K562 (cell line): ENCODE data around the gene ADK. TPM values are rescaled to one million over a fixed set of nuclear protein-coding genes. Genes with fewer than 3 reads are reported as not detected.

Source experiments
- BMI1 ChIP-seq: fragments of 150-350 bp; IDR thresholded peaks from 2 replicates; pipeline ENCODE4 v1.6.1; 2014; ENCODE audit warnings: low read length
- C11orf30 ChIP-seq: fragments of 450-650 bp; IDR thresholded peaks from 2 replicates; pipeline ENCODE4 v1.6.1; 2016; ENCODE audit warnings: low read depth, mild to moderate bottlenecking
- CHCHD3 ChIP-seq: fragments of 250-450 bp; sonication (Bioruptor Pico); IDR thresholded peaks from 2 replicates; pipeline ENCODE4 v2.1.2; 2022; ENCODE audit warnings: mild to moderate bottlenecking
- JUND ChIP-seq, 2 experiments: IDR thresholded peaks; 2 replicates in 1 of 2; 3 replicates in 1 of 2; pipeline ENCODE4 v1.6.1; 2011; ENCODE audit warnings: borderline replicate concordance in 2 of 2, low read depth in 2 of 2, low read length in 2 of 2, improper control_type of control experiment in 1 of 2, missing biosample characterization in 1 of 2, missing genetic modification characterization in 1 of 2, missing genetic modification reagents in 1 of 2
- KAT7 ChIP-seq: sonication (generic); formaldehyde crosslinking; IDR thresholded peaks from 2 replicates; pipeline ENCODE4 v1.8.0; 2022; ENCODE audit warnings: missing genetic modification reagents, mild to moderate bottlenecking, borderline replicate concordance
- MCM7 ChIP-seq, 2 experiments: fragments of 450-650 bp; IDR thresholded peaks; 2 replicates each; pipeline ENCODE4 v1.6.1; 2016 to 2018
- MEF2D ChIP-seq: conservative IDR thresholded peaks from 2 replicates; pipeline ENCODE4 v1.6.1; 2016; ENCODE audit warnings: low read depth, missing genetic modification characterization, missing compliant biosample characterization
- NCOA4 ChIP-seq: fragments of 450-650 bp; IDR thresholded peaks from 2 replicates; pipeline ENCODE4 v1.6.1; 2018; ENCODE audit warnings: mild to moderate bottlenecking; ENCODE audit not compliant: partially characterized antibody
- PPARD ChIP-seq: fragments of 250-450 bp; sonication (Bioruptor Pico); IDR thresholded peaks from 2 replicates; pipeline ENCODE4 v1.8.0; 2022; ENCODE audit warnings: inconsistent platforms, mild to moderate bottlenecking, moderate library complexity
- RFX1 ChIP-seq: fragments of 450-650 bp; IDR thresholded peaks from 2 replicates; pipeline ENCODE4 v1.6.1; 2016; ENCODE audit warnings: mild to moderate bottlenecking, moderate library complexity
- SMAD4 ChIP-seq: fragments of 250-450 bp; sonication (Bioruptor Pico); conservative IDR thresholded peaks from 2 replicates; pipeline ENCODE4 v1.8.0; 2021; ENCODE audit warnings: inconsistent platforms, mild to moderate bottlenecking, moderate library complexity
- SRSF1 ChIP-seq: fragments of 200-400 bp; formaldehyde crosslinking; IDR thresholded peaks from 2 replicates; pipeline ENCODE4 v1.6.1; 2017; ENCODE audit warnings: mild to moderate bottlenecking, low read depth, low read length, moderate library complexity
- SRSF7 ChIP-seq: fragments of 200-400 bp; formaldehyde crosslinking; optimal IDR thresholded peaks from 2 replicates; pipeline ENCODE3; 2017; ENCODE audit warnings: mild to moderate bottlenecking, low read depth, low read length
- SUPT5H ChIP-seq: fragments of 450-650 bp; IDR thresholded peaks from 2 replicates; pipeline ENCODE4 v1.6.1; 2016
- TARDBP ChIP-seq: fragments of 450-650 bp; IDR thresholded peaks from 2 replicates; pipeline ENCODE4 v1.6.1; 2016
- TOE1 ChIP-seq, 2 experiments: fragments of 450-650 bp in 1 of 2; sonication (generic) in 1 of 2; formaldehyde crosslinking in 1 of 2; IDR thresholded peaks; 2 replicates each; pipeline versions ENCODE4 v1.7.1 to v1.8.0; 2016 to 2022; ENCODE audit warnings: borderline replicate concordance in 2 of 2, mild to moderate bottlenecking in 2 of 2, antibody characterized with exemption in 1 of 2, inconsistent platforms in 1 of 2, low read depth in 1 of 2, missing genetic modification reagents in 1 of 2, moderate library complexity in 1 of 2
- ZBED1 ChIP-seq: IDR thresholded peaks from 2 replicates; pipeline ENCODE4 v1.6.1; 2014
- ZFP1 ChIP-seq: fragments of 450-650 bp; formaldehyde crosslinking; IDR thresholded peaks from 2 replicates; pipeline ENCODE4 v1.4.0; 2020; ENCODE audit warnings: mild to moderate bottlenecking, mixed read lengths
- ZNF232 ChIP-seq: sonication (generic); formaldehyde crosslinking; IDR thresholded peaks from 2 replicates; pipeline ENCODE4 v1.8.0; 2022; ENCODE audit warnings: mild to moderate bottlenecking, missing genetic modification reagents
- ZNF3 ChIP-seq: fragments of 250-450 bp; sonication (Bioruptor Pico); IDR thresholded peaks from 2 replicates; pipeline ENCODE4 v1.5.0; 2021; ENCODE audit warnings: mild to moderate bottlenecking, moderate library complexity
- ZNF408 ChIP-seq: fragments of 250-450 bp; sonication (Bioruptor Pico); IDR thresholded peaks from 2 replicates; pipeline ENCODE4 v1.4.0; 2020; ENCODE audit warnings: low read depth, mild to moderate bottlenecking, moderate library complexity
- ZNF695 ChIP-seq: fragments of 450-650 bp; formaldehyde crosslinking; IDR thresholded peaks from 2 replicates; pipeline ENCODE4 v1.4.0; 2020; ENCODE audit warnings: mild to moderate bottlenecking, moderate library complexity
- ZZZ3 ChIP-seq: fragments of 450-650 bp; IDR thresholded peaks from 2 replicates; pipeline ENCODE4 v1.6.1; 2016; ENCODE audit warnings: antibody characterized with exemption, mild to moderate bottlenecking, moderate library complexity
- polyA plus RNA-seq, 8 experiments: library from polyadenylated mRNA; depleted of rRNA in 4 of 8; stranded (reverse) in 5 of 8; unstranded in 3 of 8; fragments of >200 nt; fragmentation: Nextera tagmentation in 2 of 8; fragmentation: Illumina TruSeq in 1 of 8; extraction: Ambion mirVana in 2 of 8; extraction: Trizol in 1 of 8; gene quantifications; 2 replicates each; pipeline versions ENCODE4 v1.2.1 to v1.2.3, GENCODE V29; 2011 to 2014; ENCODE audit warnings: inconsistent platforms in 1 of 8, missing spikeins in 1 of 8
- total RNA-seq, 7 experiments: library from RNA; depleted of rRNA in 6 of 7; stranded (reverse); fragments of >200 nt in 6 of 7; fragmentation: Illumina TruSeq in 2 of 7; extraction: Trizol in 2 of 7; gene quantifications; 2 replicates each; pipeline versions ENCODE4 v1.2.1 to v1.2.3, GENCODE V29; 2011 to 2021; ENCODE audit warnings: low replicate concordance in 1 of 7
- TF ChIP-seq, protein P1 (sequence below), 3 experiments: fragments of 200-800 bp in 1 of 3; fragments of 250-450 bp in 1 of 3; fragments of 450-650 bp in 1 of 3; sonication (Bioruptor Pico) in 1 of 3; sonication (Bioruptor generic) in 1 of 3; formaldehyde crosslinking in 1 of 3; IDR thresholded peaks; 2 replicates each; pipeline versions ENCODE4 v1.6.1 to v1.8.0; 2016 to 2022; ENCODE audit warnings: mild to moderate bottlenecking in 2 of 3, missing genetic modification characterization in 2 of 3, missing compliant biosample characterization in 1 of 3, moderate library complexity in 1 of 3
- TF ChIP-seq, protein P2 (sequence below): fragments of 200-800 bp; sonication (Bioruptor generic); IDR thresholded peaks from 2 replicates; pipeline ENCODE4 v1.6.1; 2017; ENCODE audit warnings: missing genetic modification characterization, missing compliant biosample characterization

ADK gene
- total and polyA plus RNA-seq, 9 of the 15 experiments (the other 6 are each of a cell fraction or from before 2014, with no cell fraction given): 54.2 to 97.8 (median 73.6) TPM

DNA sequence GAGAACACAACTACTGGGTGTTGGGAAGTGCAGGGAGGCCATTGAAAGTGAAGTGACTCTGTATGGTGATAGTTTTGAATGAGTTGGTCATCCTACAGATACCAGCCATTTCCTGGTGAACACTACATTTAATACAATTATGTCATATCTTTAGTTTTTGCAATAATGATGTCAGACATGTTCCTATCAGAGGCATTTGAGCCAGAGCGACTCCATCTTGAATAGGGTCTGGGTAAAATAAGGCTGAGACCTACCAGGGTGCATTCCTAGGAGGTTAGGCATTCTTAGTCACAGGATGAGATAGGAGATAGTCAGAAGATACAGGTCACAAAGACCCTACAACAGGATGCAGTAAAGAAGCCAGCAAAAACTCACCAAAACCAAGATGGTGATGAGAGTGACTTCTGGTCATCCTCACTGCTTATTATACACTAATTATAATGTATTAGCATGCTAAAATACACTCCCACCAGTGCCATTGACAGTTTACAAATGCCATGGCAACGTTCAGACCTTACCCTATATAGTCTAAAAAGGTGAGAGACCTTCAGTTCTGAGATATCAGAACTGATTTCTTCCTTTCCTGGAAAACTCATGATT lies 28.2 kb downstream of the ADK start (continued):
- TF ChIP-seq ZNF232: no peak
- TF ChIP-seq TARDBP: no peak
- TF ChIP-seq PPARD (CRISPR knock-in tag): 0 out of 2 replicates have a peak, but pooled peaks have one; percentile 52
- TF ChIP-seq SRSF1: no peak
- TF ChIP-seq NCOA4: no peak
- 0 out of 2 replicates have a peak, but pooled peaks have one; percentile 38 for TF ChIP-seq CHCHD3 (CRISPR knock-in tag)
- TF ChIP-seq SRSF7: no peak
- TF ChIP-seq, protein P1, sequence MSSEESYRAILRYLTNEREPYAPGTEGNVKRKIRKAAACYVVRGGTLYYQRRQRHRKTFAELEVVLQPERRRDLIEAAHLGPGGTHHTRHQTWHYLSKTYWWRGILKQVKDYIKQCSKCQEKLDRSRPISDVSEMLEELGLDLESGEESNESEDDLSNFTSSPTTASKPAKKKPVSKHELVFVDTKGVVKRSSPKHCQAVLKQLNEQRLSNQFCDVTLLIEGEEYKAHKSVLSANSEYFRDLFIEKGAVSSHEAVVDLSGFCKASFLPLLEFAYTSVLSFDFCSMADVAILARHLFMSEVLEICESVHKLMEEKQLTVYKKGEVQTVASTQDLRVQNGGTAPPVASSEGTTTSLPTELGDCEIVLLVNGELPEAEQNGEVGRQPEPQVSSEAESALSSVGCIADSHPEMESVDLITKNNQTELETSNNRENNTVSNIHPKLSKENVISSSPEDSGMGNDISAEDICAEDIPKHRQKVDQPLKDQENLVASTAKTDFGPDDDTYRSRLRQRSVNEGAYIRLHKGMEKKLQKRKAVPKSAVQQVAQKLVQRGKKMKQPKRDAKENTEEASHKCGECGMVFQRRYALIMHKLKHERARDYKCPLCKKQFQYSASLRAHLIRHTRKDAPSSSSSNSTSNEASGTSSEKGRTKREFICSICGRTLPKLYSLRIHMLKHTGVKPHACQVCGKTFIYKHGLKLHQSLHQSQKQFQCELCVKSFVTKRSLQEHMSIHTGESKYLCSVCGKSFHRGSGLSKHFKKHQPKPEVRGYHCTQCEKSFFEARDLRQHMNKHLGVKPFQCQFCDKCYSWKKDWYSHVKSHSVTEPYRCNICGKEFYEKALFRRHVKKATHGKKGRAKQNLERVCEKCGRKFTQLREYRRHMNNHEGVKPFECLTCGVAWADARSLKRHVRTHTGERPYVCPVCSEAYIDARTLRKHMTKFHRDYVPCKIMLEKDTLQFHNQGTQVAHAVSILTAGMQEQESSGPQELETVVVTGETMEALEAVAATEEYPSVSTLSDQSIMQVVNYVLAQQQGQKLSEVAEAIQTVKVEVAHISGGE (CRISPR knock-in tag; IDR thresholded peaks at IDR 0.05): peak in 1 of 3 experiments; percentile 75; a peak in 2 of 6 replicates
- no peak for TF ChIP-seq SUPT5H
- TF ChIP-seq ZZZ3: no peak
- no peak for TF ChIP-seq TOE1 (IDR thresholded peaks at IDR 0.05; ENCODE audit: borderline replicate concordance)
- TF ChIP-seq TOE1 (CRISPR knock-in tag; IDR thresholded peaks at IDR 0.05; ENCODE audit: borderline replicate concordance, low read depth): no peak
- no peak for TF ChIP-seq ZNF3 (CRISPR knock-in tag)
- TF ChIP-seq ZFP1 (CRISPR knock-in tag): peak; percentile 56; the same call in 1 of the 2 replicates
- TF ChIP-seq BMI1: no peak
- TF ChIP-seq SMAD4 (CRISPR knock-in tag): peak; percentile 97
- peak; percentile 80; the same call in 1 of the 2 replicates for TF ChIP-seq ZNF695 (CRISPR knock-in tag)
- peak; percentile 63 for TF ChIP-seq RFX1
- TF ChIP-seq ZBED1: no peak
- TF ChIP-seq JUND (IDR thresholded peaks at IDR 0.05; ENCODE audit: borderline replicate concordance, low read depth, low read length): no peak
- peak; percentile 78 for TF ChIP-seq JUND (tag; IDR thresholded peaks at IDR 0.05; ENCODE audit: borderline replicate concordance, low read depth, low read length)
- TF ChIP-seq, protein P2, sequence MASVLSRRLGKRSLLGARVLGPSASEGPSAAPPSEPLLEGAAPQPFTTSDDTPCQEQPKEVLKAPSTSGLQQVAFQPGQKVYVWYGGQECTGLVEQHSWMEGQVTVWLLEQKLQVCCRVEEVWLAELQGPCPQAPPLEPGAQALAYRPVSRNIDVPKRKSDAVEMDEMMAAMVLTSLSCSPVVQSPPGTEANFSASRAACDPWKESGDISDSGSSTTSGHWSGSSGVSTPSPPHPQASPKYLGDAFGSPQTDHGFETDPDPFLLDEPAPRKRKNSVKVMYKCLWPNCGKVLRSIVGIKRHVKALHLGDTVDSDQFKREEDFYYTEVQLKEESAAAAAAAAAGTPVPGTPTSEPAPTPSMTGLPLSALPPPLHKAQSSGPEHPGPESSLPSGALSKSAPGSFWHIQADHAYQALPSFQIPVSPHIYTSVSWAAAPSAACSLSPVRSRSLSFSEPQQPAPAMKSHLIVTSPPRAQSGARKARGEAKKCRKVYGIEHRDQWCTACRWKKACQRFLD (CRISPR knock-in tag): peak; percentile 99
- no peak for TF ChIP-seq MCM7 (IDR thresholded peaks at IDR 0.05)
- no peak for TF ChIP-seq ZNF408 (CRISPR knock-in tag)
- no peak for TF ChIP-seq C11orf30
- TF ChIP-seq KAT7 (CRISPR knock-in tag): no peak
- TF ChIP-seq MEF2D (tag): peak; percentile 96
